ENCODE measurements around the gene CNRIP1.

The CNRIP1 gene

DNA sequence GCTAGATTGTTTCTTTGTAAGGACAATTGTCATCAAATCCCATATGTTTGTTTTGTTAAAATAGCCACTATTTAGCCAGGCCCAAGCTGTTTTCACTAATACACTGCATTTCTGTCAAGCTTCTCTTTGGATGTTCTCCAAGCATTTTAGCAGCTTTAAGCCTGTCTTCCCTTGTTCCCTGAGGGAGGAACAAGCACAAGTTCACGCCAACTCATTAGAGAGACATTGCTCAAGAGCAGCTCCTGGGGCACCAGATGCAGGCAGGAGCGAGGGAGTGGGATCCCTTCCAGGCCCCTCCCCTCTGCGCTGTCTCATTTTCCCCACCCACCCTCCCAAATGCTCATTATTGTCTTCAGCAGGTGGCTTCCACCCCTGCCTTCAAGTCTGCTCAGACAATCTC lies 34.9 kb downstream of the CNRIP1 start:
- Histone ChIP-seq H3K27me3 (ENCODE audit: control insufficient read depth in 1 of 2, insufficient read depth in 2 of 2, low read length in 2 of 2) (no peaks in the 10 kb centered on the region), H3K36me3 (ENCODE audit: insufficient read depth, low read length) (no peaks in the 10 kb centered on the region), H3K9ac (ENCODE audit: low read length) (no peak overlapping the region), H3K4me1 (ENCODE audit: insufficient read depth, low read length) (peaks cover 12% of the 10 kb centered on the region), H3K4me3 (ENCODE audit: low read depth in 1 of 2, low read length in 2 of 2) (no peak overlapping the region), H3K27ac (ENCODE audit: low read depth, low read length) (no peak overlapping the region), H3K9me3 (ENCODE audit: low read length) (no peaks in the 10 kb centered on the region)

DNA sequence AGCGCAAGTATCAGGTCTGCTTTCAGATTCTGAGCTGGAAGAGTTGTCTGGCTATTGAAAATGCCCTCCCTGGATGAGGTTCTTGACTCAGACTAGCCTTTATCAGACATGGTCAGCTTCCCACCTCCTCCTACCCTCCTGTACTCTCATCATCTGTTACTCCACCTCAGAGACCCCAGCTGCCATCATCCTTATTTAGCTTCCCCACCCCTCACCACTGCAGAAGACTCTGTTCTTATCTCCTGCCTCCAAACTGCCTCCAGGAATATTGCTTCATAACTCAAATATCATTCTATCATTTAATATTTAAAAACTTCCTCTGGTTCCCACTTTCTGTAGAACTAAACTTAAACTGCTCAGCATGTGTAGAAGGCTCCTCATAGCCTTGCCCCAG lies 36.3 kb downstream of the CNRIP1 start:
- no peaks in the 10 kb centered on the region for H3K27me3 ChIP-seq (ENCODE audit: control insufficient read depth in 1 of 2, insufficient read depth in 2 of 2, low read length in 2 of 2)
- H3K4me1 ChIP-seq (ENCODE audit: insufficient read depth, low read length): peaks cover 11% of the 10 kb centered on the region
- no peaks in the 10 kb centered on the region for H3K9me3 ChIP-seq (ENCODE audit: low read length)
- no peak overlapping the region for H3K27ac ChIP-seq (ENCODE audit: low read depth, low read length)
- H3K9ac ChIP-seq (ENCODE audit: low read length): no peak overlapping the region
- no peak overlapping the region for H3K4me3 ChIP-seq (ENCODE audit: low read depth in 1 of 2, low read length in 2 of 2)
- H3K36me3 ChIP-seq (ENCODE audit: insufficient read depth, low read length): no peaks in the 10 kb centered on the region

GRCh38 chr2:68282811-68283418 lies 36.8 kb downstream of the CNRIP1 start:
- Histone ChIP-seq H3K4me3 (ENCODE audit: low read depth in 1 of 2, low read length in 2 of 2) (no peak overlapping the region), H3K27ac (ENCODE audit: low read depth, low read length) (no peak overlapping the region), H3K9me3 (ENCODE audit: low read length) (no peaks in the 10 kb centered on the region), H3K9ac (ENCODE audit: low read length) (no peak overlapping the region), H3K27me3 (ENCODE audit: control insufficient read depth in 1 of 2, insufficient read depth in 2 of 2, low read length in 2 of 2) (no peaks in the 10 kb centered on the region), H3K4me1 (ENCODE audit: insufficient read depth, low read length) (peaks cover 7% of the 10 kb centered on the region), H3K36me3 (ENCODE audit: insufficient read depth, low read length) (no peaks in the 10 kb centered on the region)

DNA sequence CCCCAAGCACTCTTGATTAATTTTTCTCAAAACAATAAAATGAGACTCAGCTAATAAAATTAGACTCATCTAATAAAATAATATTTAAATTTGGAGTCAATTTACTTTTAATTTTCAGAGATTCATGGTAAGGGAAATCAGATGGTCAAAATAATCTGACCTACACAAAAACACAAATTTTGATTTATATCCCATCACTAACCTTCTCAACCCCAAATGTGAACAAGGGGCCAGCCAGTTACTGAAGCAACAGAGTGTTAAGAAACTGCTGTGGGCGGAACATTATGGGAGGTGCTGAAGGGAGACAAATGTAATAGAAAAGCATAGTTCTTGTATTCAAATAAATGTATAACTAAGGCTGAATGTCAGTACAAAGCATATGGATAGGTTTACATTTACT lies 39.0 kb downstream of the CNRIP1 start:
- H3K27me3 ChIP-seq (ENCODE audit: control insufficient read depth in 1 of 2, insufficient read depth in 2 of 2, low read length in 2 of 2): no peaks in the 10 kb centered on the region
- H3K9ac ChIP-seq (ENCODE audit: low read length): no peak overlapping the region
- H3K27ac ChIP-seq (ENCODE audit: low read depth, low read length): no peak overlapping the region
- no peaks in the 10 kb centered on the region for H3K4me1 ChIP-seq (ENCODE audit: insufficient read depth, low read length)
- no peaks in the 10 kb centered on the region for H3K9me3 ChIP-seq (ENCODE audit: low read length)
- no peaks in the 10 kb centered on the region for H3K36me3 ChIP-seq (ENCODE audit: insufficient read depth, low read length)
- H3K4me3 ChIP-seq (ENCODE audit: low read depth in 1 of 2, low read length in 2 of 2): no peak overlapping the region

GRCh38 chr2:68280348-68280747 lies 39.4 kb downstream of the CNRIP1 start:
- Histone ChIP-seq H3K27ac (ENCODE audit: low read depth, low read length) (no peak overlapping the region), H3K9ac (ENCODE audit: low read length) (no peak overlapping the region), H3K9me3 (ENCODE audit: low read length) (no peaks in the 10 kb centered on the region), H3K36me3 (ENCODE audit: insufficient read depth, low read length) (no peaks in the 10 kb centered on the region), H3K27me3 (ENCODE audit: control insufficient read depth in 1 of 2, insufficient read depth in 2 of 2, low read length in 2 of 2) (no peaks in the 10 kb centered on the region), H3K4me1 (ENCODE audit: insufficient read depth, low read length) (no peaks in the 10 kb centered on the region), H3K4me3 (ENCODE audit: low read depth in 1 of 2, low read length in 2 of 2) (no peak overlapping the region)

DNA sequence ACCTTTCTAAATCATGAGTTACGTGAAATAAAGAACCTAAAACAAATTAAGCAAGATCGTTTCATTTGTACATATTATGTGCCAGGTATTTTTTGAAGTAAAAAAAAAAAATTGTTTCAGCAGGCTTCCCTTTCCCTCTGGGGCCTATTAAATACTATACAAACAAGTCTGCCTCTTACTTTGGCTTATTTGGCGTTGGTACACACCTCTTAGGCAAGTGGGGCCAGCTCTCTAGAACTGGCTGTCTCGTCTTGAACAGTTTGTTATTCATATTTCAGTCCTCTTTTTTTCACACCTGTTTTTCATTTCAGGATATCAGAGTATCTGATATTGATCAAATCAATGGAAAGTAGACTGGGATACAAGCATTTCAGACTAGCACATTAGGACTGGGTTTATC lies 40.1 kb downstream of the CNRIP1 start:
- Histone ChIP-seq H3K4me3 (ENCODE audit: low read depth in 1 of 2, low read length in 2 of 2) (no peak overlapping the region), H3K9me3 (ENCODE audit: low read length) (no peaks in the 10 kb centered on the region), H3K36me3 (ENCODE audit: insufficient read depth, low read length) (no peaks in the 10 kb centered on the region), H3K27me3 (ENCODE audit: control insufficient read depth in 1 of 2, insufficient read depth in 2 of 2, low read length in 2 of 2) (no peaks in the 10 kb centered on the region), H3K4me1 (ENCODE audit: insufficient read depth, low read length) (no peaks in the 10 kb centered on the region), H3K9ac (ENCODE audit: low read length) (no peak overlapping the region), H3K27ac (ENCODE audit: low read depth, low read length) (no peak overlapping the region)

GRCh38 chr2:68278169-68278568 lies 41.6 kb downstream of the CNRIP1 start:
- H3K36me3 ChIP-seq (ENCODE audit: insufficient read depth, low read length): no peaks in the 10 kb centered on the region
- no peaks in the 10 kb centered on the region for H3K4me1 ChIP-seq (ENCODE audit: insufficient read depth, low read length)
- H3K9ac ChIP-seq (ENCODE audit: low read length): no peak overlapping the region
- no peaks in the 10 kb centered on the region for H3K27me3 ChIP-seq (ENCODE audit: control insufficient read depth in 1 of 2, insufficient read depth in 2 of 2, low read length in 2 of 2)
- no peak overlapping the region for H3K4me3 ChIP-seq (ENCODE audit: low read depth in 1 of 2, low read length in 2 of 2)
- H3K9me3 ChIP-seq (ENCODE audit: low read length): no peaks in the 10 kb centered on the region
- H3K27ac ChIP-seq (ENCODE audit: low read depth, low read length): no peak overlapping the region

- Histone ChIP-seq H3K27ac (ENCODE audit: low read depth, low read length) (no peak overlapping the region), H3K4me3 (ENCODE audit: low read depth in 1 of 2, low read length in 2 of 2) (no peak overlapping the region), H3K36me3 (ENCODE audit: insufficient read depth, low read length) (no peaks in the 10 kb centered on the region), H3K4me1 (ENCODE audit: insufficient read depth, low read length) (no peaks in the 10 kb centered on the region), H3K27me3 (ENCODE audit: control insufficient read depth in 1 of 2, insufficient read depth in 2 of 2, low read length in 2 of 2) (no peaks in the 10 kb centered on the region), H3K9me3 (ENCODE audit: low read length) (no peaks in the 10 kb centered on the region), H3K9ac (ENCODE audit: low read length) (no peak overlapping the region)
Observed at GRCh38 chr2:68274022-68274421, 45.7 kb downstream of the CNRIP1 start.

DNA sequence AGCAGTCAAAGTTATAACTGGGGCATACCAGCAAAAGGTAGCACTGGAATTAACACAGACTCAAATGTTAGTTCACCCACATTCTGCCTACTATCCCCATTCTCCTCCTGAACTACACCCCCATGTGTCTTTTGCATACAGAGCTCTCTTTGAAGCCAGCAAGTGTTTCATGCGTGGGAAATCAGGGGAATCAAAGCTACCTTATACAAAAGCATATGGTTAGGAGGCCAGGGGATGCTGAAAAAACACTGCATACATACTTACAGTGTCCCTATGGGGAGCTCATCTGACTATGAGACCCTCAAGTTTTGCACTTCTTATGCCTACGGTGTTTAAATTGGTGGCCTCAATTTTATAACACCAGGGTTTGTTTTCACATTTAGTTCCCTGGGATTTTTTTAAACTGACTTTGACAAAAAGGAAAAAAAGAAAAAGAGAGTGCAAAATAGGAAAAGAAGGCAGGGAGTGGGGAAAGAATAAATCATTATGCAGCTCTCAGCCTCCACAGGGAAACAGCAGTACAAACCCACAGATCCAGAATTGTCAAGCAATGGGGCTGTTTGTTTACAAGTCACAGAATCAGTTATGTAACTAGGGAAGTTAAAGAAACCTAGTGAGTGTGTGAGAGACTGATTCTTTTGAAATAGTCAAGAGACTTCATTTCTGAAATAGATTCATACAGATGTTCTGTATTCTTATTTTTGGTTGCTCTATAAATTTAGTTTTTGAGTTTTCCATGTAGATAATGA lies 47.3 kb downstream of the CNRIP1 start:
- no peak overlapping the region for H3K4me3 ChIP-seq (ENCODE audit: low read depth in 1 of 2, low read length in 2 of 2)
- no peak overlapping the region for H3K27ac ChIP-seq (ENCODE audit: low read depth, low read length)
- H3K27me3 ChIP-seq (ENCODE audit: control insufficient read depth in 1 of 2, insufficient read depth in 2 of 2, low read length in 2 of 2): no peaks in the 10 kb centered on the region
- no peak overlapping the region for H3K9ac ChIP-seq (ENCODE audit: low read length)
- no peaks in the 10 kb centered on the region for H3K4me1 ChIP-seq (ENCODE audit: insufficient read depth, low read length)
- H3K9me3 ChIP-seq (ENCODE audit: low read length): no peaks in the 10 kb centered on the region
- no peaks in the 10 kb centered on the region for H3K36me3 ChIP-seq (ENCODE audit: insufficient read depth, low read length)

- H3K27me3 ChIP-seq (ENCODE audit: control insufficient read depth in 1 of 2, insufficient read depth in 2 of 2, low read length in 2 of 2): no peaks in the 10 kb centered on the region
- no peak overlapping the region for H3K9ac ChIP-seq (ENCODE audit: low read length)
- no peak overlapping the region for H3K27ac ChIP-seq (ENCODE audit: low read depth, low read length)
- H3K36me3 ChIP-seq (ENCODE audit: insufficient read depth, low read length): no peaks in the 10 kb centered on the region
- no peaks in the 10 kb centered on the region for H3K9me3 ChIP-seq (ENCODE audit: low read length)
- no peak overlapping the region for H3K4me3 ChIP-seq (ENCODE audit: low read depth in 1 of 2, low read length in 2 of 2)
- no peaks in the 10 kb centered on the region for H3K4me1 ChIP-seq (ENCODE audit: insufficient read depth, low read length)
Observed at GRCh38 chr2:68266655-68267054, 53.1 kb downstream of the CNRIP1 start.

GRCh38 chr2:68263632-68264031 lies 56.1 kb downstream of the CNRIP1 start:
- Histone ChIP-seq H3K36me3 (ENCODE audit: insufficient read depth, low read length) (no peaks in the 10 kb centered on the region), H3K4me3 (ENCODE audit: low read depth in 1 of 2, low read length in 2 of 2) (no peak overlapping the region), H3K9ac (ENCODE audit: low read length) (no peak overlapping the region), H3K4me1 (ENCODE audit: insufficient read depth, low read length) (no peaks in the 10 kb centered on the region), H3K9me3 (ENCODE audit: low read length) (no peaks in the 10 kb centered on the region), H3K27me3 (ENCODE audit: control insufficient read depth in 1 of 2, insufficient read depth in 2 of 2, low read length in 2 of 2) (no peaks in the 10 kb centered on the region), H3K27ac (ENCODE audit: low read depth, low read length) (no peak overlapping the region)

GRCh38 chr2:68258851-68259250 lies 60.9 kb downstream of the CNRIP1 start:
- peaks cover 3% of the 10 kb centered on the region for H3K4me1 ChIP-seq (ENCODE audit: insufficient read depth, low read length)
- no peaks in the 10 kb centered on the region for H3K27me3 ChIP-seq (ENCODE audit: control insufficient read depth in 1 of 2, insufficient read depth in 2 of 2, low read length in 2 of 2)
- H3K9ac ChIP-seq (ENCODE audit: low read length): no peak overlapping the region
- H3K27ac ChIP-seq (ENCODE audit: low read depth, low read length): no peak overlapping the region
- no peak overlapping the region for H3K4me3 ChIP-seq (ENCODE audit: low read depth in 1 of 2, low read length in 2 of 2)
- H3K9me3 ChIP-seq (ENCODE audit: low read length): no peaks in the 10 kb centered on the region
- no peaks in the 10 kb centered on the region for H3K36me3 ChIP-seq (ENCODE audit: insufficient read depth, low read length)

Data from muscle layer of colon (tissue), 2 donors.